ENCODE results near the gene HAS3. TPM values are rescaled to one million over a fixed set of nuclear protein-coding genes. Genes with fewer than 3 reads are reported as not detected.

HAS3 gene
- polyA plus RNA-seq, 1 experiment = 0.62 TPM

DNA sequence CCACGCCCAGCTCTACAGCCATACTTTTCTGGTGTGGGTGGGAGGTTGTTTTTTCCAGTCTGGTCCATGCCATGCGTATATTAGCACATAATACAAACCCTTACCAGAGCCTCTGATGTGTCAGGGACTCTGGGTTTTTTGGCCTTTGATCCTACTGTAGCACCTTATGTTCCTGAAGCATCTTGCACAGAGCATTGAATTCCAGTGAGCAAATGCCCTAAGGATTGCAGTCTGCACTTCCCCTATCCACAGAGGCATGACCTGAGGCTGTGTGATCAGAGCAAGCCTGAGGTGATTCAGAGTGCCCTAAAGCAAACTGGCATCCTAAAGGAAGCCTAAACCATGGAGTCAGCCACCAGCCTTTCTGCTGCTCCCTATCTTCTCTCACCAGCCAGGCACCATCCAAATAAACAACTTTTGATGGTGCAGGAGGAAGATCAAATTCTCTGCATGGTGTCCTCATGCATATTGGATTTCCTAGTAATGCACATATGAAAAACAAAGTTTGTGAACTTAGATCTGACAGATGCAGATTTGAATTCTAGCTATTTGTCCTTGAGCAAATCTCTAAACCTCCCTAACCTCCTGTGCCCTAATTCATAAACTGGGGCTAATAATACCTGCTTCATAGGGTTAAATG, 41.2 kb upstream of the HAS3 start:
- H3K27me3 ChIP-seq (ENCODE audit: control insufficient read depth, insufficient read depth, low read length) = no peaks in the 10 kb centered on the region
- no peak overlapping the region for H3K4me3 ChIP-seq (ENCODE audit: low read depth, low read length)
- POLR2A ChIA-PET = no interaction called here
- no peak overlapping the region for H3K27ac ChIP-seq (ENCODE audit: low read depth, low read length)
- no peaks in the 10 kb centered on the region for H3K9me3 ChIP-seq (ENCODE audit: control insufficient read depth, insufficient read depth, low read length)
- TF ChIP-seq, protein P1, sequence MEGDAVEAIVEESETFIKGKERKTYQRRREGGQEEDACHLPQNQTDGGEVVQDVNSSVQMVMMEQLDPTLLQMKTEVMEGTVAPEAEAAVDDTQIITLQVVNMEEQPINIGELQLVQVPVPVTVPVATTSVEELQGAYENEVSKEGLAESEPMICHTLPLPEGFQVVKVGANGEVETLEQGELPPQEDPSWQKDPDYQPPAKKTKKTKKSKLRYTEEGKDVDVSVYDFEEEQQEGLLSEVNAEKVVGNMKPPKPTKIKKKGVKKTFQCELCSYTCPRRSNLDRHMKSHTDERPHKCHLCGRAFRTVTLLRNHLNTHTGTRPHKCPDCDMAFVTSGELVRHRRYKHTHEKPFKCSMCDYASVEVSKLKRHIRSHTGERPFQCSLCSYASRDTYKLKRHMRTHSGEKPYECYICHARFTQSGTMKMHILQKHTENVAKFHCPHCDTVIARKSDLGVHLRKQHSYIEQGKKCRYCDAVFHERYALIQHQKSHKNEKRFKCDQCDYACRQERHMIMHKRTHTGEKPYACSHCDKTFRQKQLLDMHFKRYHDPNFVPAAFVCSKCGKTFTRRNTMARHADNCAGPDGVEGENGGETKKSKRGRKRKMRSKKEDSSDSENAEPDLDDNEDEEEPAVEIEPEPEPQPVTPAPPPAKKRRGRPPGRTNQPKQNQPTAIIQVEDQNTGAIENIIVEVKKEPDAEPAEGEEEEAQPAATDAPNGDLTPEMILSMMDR (IDR thresholded peaks at IDR 0.05; ENCODE audit: low read depth, low read length) = no peak
- no peak for DNase-seq (ENCODE audit: low read depth, low spot score)
- CTCF ChIA-PET = no interaction called here

DNA sequence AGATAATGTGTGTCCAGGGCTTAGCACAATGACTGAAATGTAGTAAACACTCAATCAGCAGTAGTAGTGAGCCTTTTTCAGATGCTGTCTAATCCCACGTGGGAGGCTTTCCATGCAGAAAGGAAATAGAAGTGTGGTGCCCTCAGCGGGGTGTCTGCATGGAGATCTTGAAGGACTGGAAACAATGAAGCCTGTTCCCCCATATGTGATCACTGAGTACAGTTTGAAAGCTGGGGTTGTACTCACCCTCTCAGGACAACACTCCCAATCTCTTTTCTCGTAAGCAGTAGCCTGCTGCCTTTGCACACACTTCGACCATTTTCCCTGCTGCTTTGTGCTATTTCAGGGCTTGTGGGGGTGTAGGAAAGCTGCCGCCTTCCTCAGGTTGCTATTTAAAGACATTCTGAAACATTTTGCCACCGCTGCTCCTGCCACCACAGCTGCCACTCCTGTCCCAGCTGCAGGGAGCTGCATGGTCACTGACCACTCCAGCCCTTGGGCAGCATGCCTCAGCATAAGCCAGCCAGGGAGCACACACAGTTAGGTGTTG, 40.6 kb upstream of the HAS3 start:
- Histone ChIP-seq H3K9me3 (ENCODE audit: control insufficient read depth, insufficient read depth, low read length) (no peaks in the 10 kb centered on the region), H3K4me3 (ENCODE audit: low read depth, low read length) (no peak overlapping the region), H3K27me3 (ENCODE audit: control insufficient read depth, insufficient read depth, low read length) (no peaks in the 10 kb centered on the region), H3K27ac (ENCODE audit: low read depth, low read length) (no peak overlapping the region)
- TF ChIP-seq, protein P1 (IDR thresholded peaks at IDR 0.05; ENCODE audit: low read depth, low read length) = no peak
- no peak for DNase-seq (ENCODE audit: low read depth, low spot score)
- ChIA-PET CTCF (interaction anchor here (0.7 kb wide), 1 partner anchor 30 kb away, joined by 3 read pairs; no protein-coding TSS in a partner anchor), POLR2A (no interaction called here)

DNA sequence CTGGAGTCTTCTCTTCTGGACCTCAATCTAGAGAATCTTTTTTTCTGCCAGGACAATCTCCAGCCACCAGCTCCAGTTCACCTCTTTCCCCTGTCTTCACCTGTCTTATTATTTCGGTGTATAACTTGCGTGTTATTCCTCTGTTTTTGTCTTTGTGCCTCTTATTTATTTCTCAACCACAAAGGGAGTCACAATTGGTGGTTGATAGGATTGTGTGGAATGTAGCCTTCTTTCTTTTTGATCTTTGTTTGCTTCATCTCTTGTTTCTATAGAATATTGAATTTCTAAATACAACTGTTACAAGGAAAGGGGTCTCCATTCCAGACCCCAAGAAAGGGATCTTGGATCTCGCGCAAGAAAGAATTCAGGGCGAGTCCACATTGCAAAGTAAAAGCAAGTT, 35.9 kb upstream of the HAS3 start:
- H3K9me3 ChIP-seq (ENCODE audit: control insufficient read depth, insufficient read depth, low read length) = no peaks in the 10 kb centered on the region
- CTCF ChIA-PET = no interaction called here
- no peak overlapping the region for H3K27ac ChIP-seq (ENCODE audit: low read depth, low read length)
- TF ChIP-seq, protein P1 (IDR thresholded peaks at IDR 0.05; ENCODE audit: low read depth, low read length) = no peak
- no peak overlapping the region for H3K4me3 ChIP-seq (ENCODE audit: low read depth, low read length)
- POLR2A ChIA-PET = interaction anchor here (0.7 kb wide), 1 partner anchor 36 kb away, joined by 4 read pairs; no protein-coding TSS in a partner anchor
- no peak for DNase-seq (ENCODE audit: low read depth, low spot score)
- no peaks in the 10 kb centered on the region for H3K27me3 ChIP-seq (ENCODE audit: control insufficient read depth, insufficient read depth, low read length)

DNA sequence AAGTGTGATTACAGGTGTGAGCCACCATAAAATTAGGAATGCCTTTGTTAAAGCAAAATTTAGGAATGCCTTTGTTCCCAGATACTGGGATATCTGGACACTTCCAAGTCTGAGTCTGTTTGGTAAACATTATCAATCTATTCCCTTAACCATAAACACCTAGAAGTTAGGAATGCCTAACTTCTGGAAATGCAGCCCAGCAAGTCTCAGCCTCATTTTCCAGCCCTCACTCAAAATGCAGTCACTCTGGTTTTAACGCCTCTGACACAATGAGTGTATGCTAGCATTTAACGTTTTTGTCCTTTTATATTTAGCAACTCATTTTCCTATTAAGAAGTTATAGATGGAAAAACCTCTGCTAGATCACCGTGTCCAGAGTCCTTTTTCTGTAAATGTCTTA, 34.4 kb upstream of the HAS3 start:
- Histone ChIP-seq H3K27ac (ENCODE audit: low read depth, low read length) (no peak overlapping the region), H3K27me3 (ENCODE audit: control insufficient read depth, insufficient read depth, low read length) (no peaks in the 10 kb centered on the region), H3K9me3 (ENCODE audit: control insufficient read depth, insufficient read depth, low read length) (no peaks in the 10 kb centered on the region), H3K4me3 (ENCODE audit: low read depth, low read length) (no peak overlapping the region)
- ChIA-PET CTCF (interaction anchor here (1.0 kb wide), 1 partner anchor 11 kb away, joined by 3 read pairs; no protein-coding TSS in a partner anchor), POLR2A (no interaction called here)
- no peak for DNase-seq (ENCODE audit: low read depth, low spot score)
- TF ChIP-seq, protein P1 (IDR thresholded peaks at IDR 0.05; ENCODE audit: low read depth, low read length) = no peak

DNA sequence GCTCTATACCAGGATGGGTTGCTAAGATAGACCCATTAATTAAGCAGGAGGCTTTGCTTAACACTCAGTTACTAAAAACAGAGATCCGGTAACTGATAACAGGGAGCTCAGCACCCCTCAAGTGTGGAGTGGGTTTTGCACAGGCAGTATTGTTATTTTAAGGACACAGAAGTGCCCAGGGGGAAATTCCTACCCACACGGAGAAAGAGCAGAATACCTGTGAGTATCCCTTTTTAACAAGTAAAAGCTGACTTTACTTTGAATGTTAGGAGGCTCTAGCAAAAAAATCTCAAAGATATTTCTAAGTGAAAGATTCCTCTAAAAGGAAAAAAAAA, 32.8 kb upstream of the HAS3 start:
- TF ChIP-seq, protein P1 (IDR thresholded peaks at IDR 0.05; ENCODE audit: low read depth, low read length) = no peak
- CTCF ChIA-PET = interaction anchor here (0.7 to 1.5 kb wide), 4 partner anchors 61 to 225 kb away, joined by 3 to 7 read pairs (median 3); no protein-coding TSS in a partner anchor
- Histone ChIP-seq H3K4me3 (ENCODE audit: low read depth, low read length) (no peak overlapping the region), H3K27ac (ENCODE audit: low read depth, low read length) (no peak overlapping the region), H3K9me3 (ENCODE audit: control insufficient read depth, insufficient read depth, low read length) (no peaks in the 10 kb centered on the region), H3K27me3 (ENCODE audit: control insufficient read depth, insufficient read depth, low read length) (no peaks in the 10 kb centered on the region)
- no peak for DNase-seq (ENCODE audit: low read depth, low spot score)
- POLR2A ChIA-PET = interaction anchor here (0.8 kb wide), 1 partner anchor 60 kb away, joined by 12 read pairs; no protein-coding TSS in a partner anchor

Data from AG04450 (cell line).